ENCODE measurements around the gene PHAF1. TPM values are rescaled to one million over a fixed set of nuclear protein-coding genes. Genes with fewer than 3 reads are reported as not detected.

Gene PHAF1
- total RNA-seq, 1 donor: 15.9 TPM

- H3K4me3 ChIP-seq (ENCODE audit: low read depth, low read length): no peak overlapping the region
- TF ChIP-seq CTCF (IDR thresholded peaks at IDR 0.05; ENCODE audit: insufficient read depth, low read length): no peak
- no peak for DNase-seq (ENCODE audit: low read depth)
Measured at GRCh38 chr16:67156143-67156844, 46.6 kb downstream of the PHAF1 start.

- no peak overlapping the region for H3K4me3 ChIP-seq (ENCODE audit: low read depth, low read length)
- no peak for TF ChIP-seq CTCF (IDR thresholded peaks at IDR 0.05; ENCODE audit: insufficient read depth, low read length)
- DNase-seq (ENCODE audit: low read depth): no peak
Measured at GRCh38 chr16:67157106-67157748, 47.5 kb downstream of the PHAF1 start.

GRCh38 chr16:67157892-67158635 is 48.3 kb downstream of the PHAF1 start:
- no peak for DNase-seq (ENCODE audit: low read depth)
- TF ChIP-seq CTCF (IDR thresholded peaks at IDR 0.05; ENCODE audit: insufficient read depth, low read length): no peak
- H3K4me3 ChIP-seq (ENCODE audit: low read depth, low read length): no peak overlapping the region

DNA sequence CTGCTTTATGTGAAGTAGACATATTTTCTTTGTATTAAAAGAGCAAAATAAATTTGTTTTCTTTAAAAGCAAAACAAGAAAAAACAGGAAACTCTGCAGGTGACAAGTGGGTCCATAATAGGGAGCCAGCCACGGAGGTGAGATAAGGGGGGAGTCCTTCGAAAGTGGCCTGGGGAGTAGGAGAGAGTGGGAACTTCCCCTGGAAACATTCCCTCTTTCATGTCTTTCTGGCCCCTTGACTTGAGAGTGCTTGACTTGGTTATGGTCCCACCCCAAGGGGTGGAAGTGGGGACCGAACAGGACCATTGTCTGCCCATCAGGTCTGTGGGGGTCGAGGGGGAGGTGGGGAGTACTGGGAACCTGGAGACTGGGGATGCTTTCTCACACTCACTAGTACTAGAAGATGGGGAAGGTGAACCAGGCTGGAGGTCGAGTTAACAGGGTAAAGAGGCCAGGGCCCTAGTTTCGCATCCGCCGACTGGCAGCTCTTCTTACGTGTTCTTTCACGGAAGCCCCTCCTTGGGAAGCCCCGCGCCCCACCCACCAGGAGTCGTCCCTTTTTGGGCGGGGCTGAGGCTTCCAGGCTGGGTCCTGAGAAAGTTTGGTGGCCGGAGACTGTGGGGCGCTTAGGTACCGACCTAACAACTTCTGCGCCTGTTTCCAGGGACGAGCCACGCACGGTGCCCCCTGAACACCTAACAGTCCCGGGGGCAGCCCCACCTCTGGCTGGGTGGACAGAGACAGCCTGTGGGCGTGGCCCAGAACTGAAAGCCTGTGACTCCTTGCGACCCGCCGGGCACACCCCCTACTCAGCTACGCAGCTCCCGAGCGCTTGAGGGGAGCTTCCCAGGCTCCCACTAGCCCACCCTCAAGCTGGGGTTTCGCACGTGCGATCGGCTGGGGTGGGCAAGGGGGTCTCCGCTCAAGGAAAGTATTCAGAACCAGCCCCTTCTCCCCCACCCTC is 49.2 kb downstream of the PHAF1 start:
- no peak for DNase-seq (ENCODE audit: low read depth)

DNA sequence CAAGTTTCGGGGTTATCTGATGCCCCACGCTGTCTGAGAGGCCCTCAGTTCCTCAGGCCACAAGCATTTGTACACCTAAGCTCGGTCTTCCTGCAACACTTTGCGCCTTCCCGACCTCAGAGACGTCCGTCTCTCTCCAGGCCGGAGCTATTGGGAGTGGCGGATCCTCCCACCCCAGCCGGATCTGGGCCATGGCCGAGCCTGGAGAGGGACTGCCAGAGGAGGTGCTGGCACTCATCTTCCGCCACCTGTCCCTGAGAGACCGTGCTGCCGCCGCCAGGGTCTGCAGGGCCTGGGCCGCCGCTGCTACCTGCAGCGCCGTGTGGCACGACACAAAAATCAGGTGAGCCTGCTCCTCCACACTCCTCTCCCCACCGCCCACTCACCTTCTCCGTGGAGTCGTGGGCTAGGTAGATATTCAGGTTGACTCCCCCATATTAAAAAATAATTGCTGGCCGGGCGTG is 51.9 kb downstream of the PHAF1 start:
- DNase-seq (ENCODE audit: low read depth): no peak
- TF ChIP-seq CTCF (IDR thresholded peaks at IDR 0.05; ENCODE audit: insufficient read depth, low read length): no peak
- peak overlapping the region; percentile 55 for H3K4me3 ChIP-seq (ENCODE audit: low read depth, low read length)

More for the DNA sequence above, 49.2 kb downstream of the PHAF1 start:
- TF ChIP-seq CTCF (IDR thresholded peaks at IDR 0.05; ENCODE audit: insufficient read depth, low read length): no peak
- H3K4me3 ChIP-seq (ENCODE audit: low read depth, low read length): peak overlapping the region; percentile 91
